Heart left ventricle (tissue), 16 donors: ENCODE results near the gene KLHDC9. TPM values are rescaled to one million over a fixed set of nuclear protein-coding genes. Genes with fewer than 3 reads are reported as not detected.

ENCODE experiments used
- ATAC-seq, 4 donors: fragments of 200-7000 bp; cut with Tn5 transposase; one replicate each; pipeline ENCODE4 v1.9.1; 2020 to 2022; ENCODE audit warnings: moderate library complexity in 4 of 4, mild to moderate bottlenecking in 3 of 4, moderate number of reproducible peaks in 1 of 4
- DNase-seq, 5 donors: peaks; one replicate each; pipeline ENCODE4 v3.0.0-alpha.2; 2020
- H3K27ac ChIP-seq, 12 donors: fragments of 200-600 bp; sonication (generic) in 4 of 12; one replicate each; pipeline versions ENCODE4 v1.5.0 to v1.8.0; 2016 to 2022; ENCODE audit warnings: mild to moderate bottlenecking in 2 of 12
- H3K27me3 ChIP-seq, 9 donors: fragments of 200-600 bp; sonication (generic) in 2 of 9; one replicate each; pipeline versions ENCODE4 v1.5.1 to v1.8.0; 2016 to 2022; ENCODE audit warnings: mild to moderate bottlenecking in 3 of 9
- H3K36me3 ChIP-seq, 9 donors: fragments of 200-600 bp; sonication (generic) in 2 of 9; one replicate each; pipeline versions ENCODE4 v1.5.0 to v1.8.0; 2018 to 2022; ENCODE audit warnings: mild to moderate bottlenecking in 2 of 9
- H3K4me1 ChIP-seq, 12 donors: fragments of 200-600 bp; sonication (generic) in 4 of 12; one replicate each; pipeline versions ENCODE4 v1.5.0 to v1.8.0; 2016 to 2022; ENCODE audit warnings: mild to moderate bottlenecking in 3 of 12
- H3K4me3 ChIP-seq, 12 donors: fragments of 200-600 bp; sonication (generic) in 4 of 12; one replicate each; pipeline versions ENCODE4 v1.5.0 to v1.8.0; 2017 to 2022; ENCODE audit warnings: mild to moderate bottlenecking in 9 of 12, moderate library complexity in 4 of 12
- H3K9me3 ChIP-seq, 12 donors: fragments of 200-600 bp; sonication (generic) in 4 of 12; one replicate each; pipeline versions ENCODE4 v1.5.0 to v1.8.0; 2016 to 2022; ENCODE audit warnings: mild to moderate bottlenecking in 1 of 12
- POLR2A ChIP-seq, 2 donors: fragments of 450-650 bp; IDR thresholded peaks; one replicate each; pipeline ENCODE4 v1.6.1; 2017; ENCODE audit warnings: antibody characterized with exemption in 2 of 2, mild to moderate bottlenecking in 2 of 2, moderate library complexity in 2 of 2
- WGBS, 4 donors: extraction: QIAGEN DNeasy Blood & Tissue Kit in 2 of 4; methylation state at CpG; one replicate each; pipeline versions ENCODE4 v1.1.5 to v1.1.7; 2013 to 2018; 5-methylcytosine and 5-hydroxymethylcytosine counted together
- intact Hi-C, 10 donors: fragments of 100-400 bp; cut with DNase I; formaldehyde crosslinking; loops; one replicate each; pipeline versions ENCODE4 v1.11.1 to v1.14.2; 2022
- polyA plus RNA-seq, 2 donors: library from polyadenylated mRNA; stranded (reverse); fragments of 200-250 nt; gene quantifications; one replicate each; pipeline ENCODE4 v1.2.3, GENCODE V29; 2013
- total RNA-seq, 9 donors: library from RNA; depleted of rRNA in 2 of 9; stranded (reverse); fragments of >200 nt in 2 of 9; fragmentation: NEBNext Ultra II Directional in 3 of 9; extraction: Animal tissue kit (Norgen Biotek cat#: 25700) in 3 of 9; gene quantifications; one replicate each; pipeline versions ENCODE4 v1.1.0 to v1.2.4, GENCODE V29; 2016 to 2023
- TF ChIP-seq, protein P1 (sequence below), 12 donors: fragments of 200-600 bp; sonication (generic) in 4 of 12; IDR thresholded peaks; one replicate each; pipeline versions ENCODE4 v1.5.0 to v1.8.0; 2018 to 2022; ENCODE audit warnings: antibody characterized with exemption in 12 of 12, mild to moderate bottlenecking in 5 of 12
- donor health status: ischemic (EF 13 %, LVEDD 7.1; RV severe dilation, severe dysfunction).
- donor health status: healthy with polysubstance abuse.
- donor health status: DM: no; HTN: yes; CAD: no.
- donor health status: DM: no; HTN: no; CAD: no.
- donor health status: ischemic (EF 25% LVEDD 6.9; RV normal size, moderate dysfunction).
- donor health status: ischemic (EF 25% LVEDD 5.7; RV mildly dilated, moderate dysfunction).
- donor health status: healthy.
- donor health status: DM: yes; HTN: yes; CAD: no.
- donor health status: ischemic (EF 35%, LVEDD 5.7; RV mildly dilated, moderate dysfunction).
- donor health status: nonischemic (EF 11% LVEDD 7.7; RV severe dilation, severe dysfunction).
- donor health status: DM: yes; HTN: yes; CAD: no.
- donor health status: PGD.
- donor health status: ischemic (EF 29% LVEDD 5.4; RV normal size, mild dysfunction).
- donor health status: nonischemic (EF 23%, LVEDD 6.1; RV moderate dilation, normal function).

The KLHDC9 gene
- total and polyA plus RNA-seq, 11 donors = 0.43 to 13.3 (median 4.8) TPM

DNA sequence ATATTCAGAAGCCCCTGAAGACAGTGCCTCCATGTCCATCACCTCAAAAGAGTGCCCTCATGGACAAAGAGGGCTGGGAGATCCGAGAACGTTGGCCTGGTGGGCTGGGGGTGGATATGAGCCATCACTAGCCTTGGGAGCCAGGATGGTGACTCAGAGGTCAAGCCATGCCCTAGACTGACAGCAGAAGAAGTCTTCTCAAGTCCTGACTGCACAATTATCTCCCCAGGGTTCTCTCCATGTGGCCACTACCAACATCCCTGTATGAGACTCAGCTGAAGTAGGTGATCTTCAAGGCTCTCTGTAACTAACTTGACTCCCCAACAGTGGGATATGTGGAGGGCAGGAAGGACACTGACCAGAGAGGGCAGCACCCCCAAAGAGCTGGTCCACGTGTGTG, 45.3 kb upstream of the KLHDC9 start:
- peaks cover 0 to 36% (median 4%) of the 10 kb centered on the region in 9 donors for H3K27me3 ChIP-seq
- no peak for DNase-seq
- peaks cover 0 to 12% (median 0%) of the 10 kb centered on the region in 12 donors for H3K4me1 ChIP-seq
- no peak overlapping the region for H3K4me3 ChIP-seq
- no peak for ATAC-seq
- intact Hi-C loops = no loop called here
- H3K36me3 ChIP-seq = peaks cover 0 to 78% (median 0%) of the 10 kb centered on the region in 9 donors
- TF ChIP-seq, protein P1, sequence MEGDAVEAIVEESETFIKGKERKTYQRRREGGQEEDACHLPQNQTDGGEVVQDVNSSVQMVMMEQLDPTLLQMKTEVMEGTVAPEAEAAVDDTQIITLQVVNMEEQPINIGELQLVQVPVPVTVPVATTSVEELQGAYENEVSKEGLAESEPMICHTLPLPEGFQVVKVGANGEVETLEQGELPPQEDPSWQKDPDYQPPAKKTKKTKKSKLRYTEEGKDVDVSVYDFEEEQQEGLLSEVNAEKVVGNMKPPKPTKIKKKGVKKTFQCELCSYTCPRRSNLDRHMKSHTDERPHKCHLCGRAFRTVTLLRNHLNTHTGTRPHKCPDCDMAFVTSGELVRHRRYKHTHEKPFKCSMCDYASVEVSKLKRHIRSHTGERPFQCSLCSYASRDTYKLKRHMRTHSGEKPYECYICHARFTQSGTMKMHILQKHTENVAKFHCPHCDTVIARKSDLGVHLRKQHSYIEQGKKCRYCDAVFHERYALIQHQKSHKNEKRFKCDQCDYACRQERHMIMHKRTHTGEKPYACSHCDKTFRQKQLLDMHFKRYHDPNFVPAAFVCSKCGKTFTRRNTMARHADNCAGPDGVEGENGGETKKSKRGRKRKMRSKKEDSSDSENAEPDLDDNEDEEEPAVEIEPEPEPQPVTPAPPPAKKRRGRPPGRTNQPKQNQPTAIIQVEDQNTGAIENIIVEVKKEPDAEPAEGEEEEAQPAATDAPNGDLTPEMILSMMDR (IDR thresholded peaks at IDR 0.05) = no peak
- TF ChIP-seq POLR2A (IDR thresholded peaks at IDR 0.05) = no peak
- no peaks in the 10 kb centered on the region for H3K9me3 ChIP-seq
- H3K27ac ChIP-seq = no peak overlapping the region
- WGBS, 4 donors = 74 to 81% (median 78%) methylated on average over 3 of the region's 3 CpGs

DNA sequence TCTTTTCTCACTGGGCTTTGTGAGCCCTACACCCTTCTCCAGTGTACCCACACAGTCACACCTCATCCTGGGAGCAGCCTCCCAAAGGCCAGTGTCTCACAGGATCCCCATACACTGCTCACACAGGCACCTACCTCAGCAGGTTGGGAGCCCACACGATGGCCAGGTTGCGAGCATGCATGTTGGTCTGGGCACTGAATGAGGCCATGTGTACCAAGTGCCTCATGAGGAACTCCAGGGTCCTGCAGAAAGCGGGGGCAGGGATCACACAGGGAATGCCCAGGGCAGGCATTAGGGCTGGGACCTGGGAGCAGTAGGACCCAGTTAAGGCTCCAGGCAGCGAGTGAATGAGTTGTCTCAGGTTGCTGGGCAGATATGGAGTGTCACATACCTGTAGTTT, 43.9 kb upstream of the KLHDC9 start:
- H3K4me3 ChIP-seq = no peak overlapping the region
- intact Hi-C loops = no loop called here
- no peaks in the 10 kb centered on the region for H3K9me3 ChIP-seq
- no peak overlapping the region for H3K27ac ChIP-seq
- H3K27me3 ChIP-seq = peaks cover 0 to 49% (median 4%) of the 10 kb centered on the region in 9 donors
- no peaks in the 10 kb centered on the region for H3K4me1 ChIP-seq
- no peak for DNase-seq
- TF ChIP-seq, protein P1 (IDR thresholded peaks at IDR 0.05) = no peak
- TF ChIP-seq POLR2A (IDR thresholded peaks at IDR 0.05) = no peak
- 82 to 90% (median 84%) methylated on average over 3 to 4 of the region's 4 CpGs for WGBS, 4 donors
- H3K36me3 ChIP-seq = peaks cover 0 to 75% (median 0%) of the 10 kb centered on the region in 9 donors
- no peak for ATAC-seq

DNA sequence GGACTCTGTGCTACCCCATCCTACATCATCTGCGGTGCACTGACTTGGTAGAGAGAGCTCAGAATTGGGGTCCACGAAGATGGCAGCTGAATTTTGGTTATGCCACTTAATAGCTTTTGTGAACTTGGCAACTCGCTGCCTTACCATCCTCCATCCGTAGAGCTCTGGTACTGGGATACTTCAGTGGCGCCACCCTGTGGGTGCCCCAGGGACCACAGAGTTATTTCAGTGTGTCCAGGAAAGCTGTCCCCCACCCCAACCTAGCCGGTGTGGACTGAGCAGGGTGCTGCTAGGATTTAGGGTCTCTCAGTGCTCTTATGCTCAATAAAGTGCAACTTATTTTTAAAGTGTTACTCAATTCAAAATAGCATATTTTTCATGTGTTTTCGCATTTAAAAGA, 43.4 kb upstream of the KLHDC9 start:
- ATAC-seq (no peak), DNase-seq (no peak)
- TF ChIP-seq, protein P1 (IDR thresholded peaks at IDR 0.05) = peak in 2 of 12 donors; percentile 13
- TF ChIP-seq POLR2A (IDR thresholded peaks at IDR 0.05) = no peak
- WGBS, 4 donors = 68 to 94% (median 78%) methylated on average over 7 of the region's 7 CpGs
- Histone ChIP-seq H3K36me3 (peaks cover 0 to 75% (median 0%) of the 10 kb centered on the region in 9 donors), H3K9me3 (no peaks in the 10 kb centered on the region), H3K27me3 (peaks cover 0 to 52% (median 4%) of the 10 kb centered on the region in 9 donors), H3K4me1 (no peaks in the 10 kb centered on the region), H3K4me3 (no peak overlapping the region), H3K27ac (no peak overlapping the region)
- intact Hi-C loops = no loop called here

DNA sequence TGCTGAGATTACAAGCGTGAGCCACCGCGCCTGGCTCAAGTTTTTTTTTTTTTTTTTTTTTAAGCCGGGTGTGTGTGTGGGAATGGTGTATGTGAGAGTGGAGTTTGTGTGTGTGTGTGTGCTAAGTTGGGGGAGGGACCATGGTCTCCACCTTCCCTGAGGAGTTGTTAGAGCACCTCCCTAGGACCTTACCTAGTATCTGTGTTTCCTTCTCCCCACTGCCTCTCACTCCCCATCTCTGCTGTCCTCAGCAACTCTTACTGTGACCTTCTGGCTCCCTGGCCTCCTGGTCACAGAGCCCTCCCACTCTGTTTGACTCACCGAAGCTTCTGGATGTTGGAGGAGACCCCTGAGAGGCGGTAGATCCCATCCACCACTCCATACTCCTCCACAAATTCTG, 38.9 kb upstream of the KLHDC9 start:
- H3K27me3 ChIP-seq = peaks cover 0 to 49% (median 4%) of the 10 kb centered on the region in 9 donors

More for the DNA sequence above, 38.9 kb upstream of the KLHDC9 start:
- WGBS, 4 donors = 70 to 88% (median 75%) methylated on average over 6 of the region's 6 CpGs
- intact Hi-C loops = no loop called here
- Histone ChIP-seq H3K36me3 (peaks cover 0 to 44% (median 0%) of the 10 kb centered on the region in 9 donors), H3K9me3 (no peaks in the 10 kb centered on the region), H3K4me1 (peaks cover 0 to 2% (median 0%) of the 10 kb centered on the region in 12 donors), H3K27ac (no peak overlapping the region), H3K4me3 (no peak overlapping the region)
- no peak for TF ChIP-seq POLR2A (IDR thresholded peaks at IDR 0.05)
- TF ChIP-seq, protein P1 (IDR thresholded peaks at IDR 0.05) = no peak
- DNase-seq (no peak), ATAC-seq (no peak)
